ENCODE data around the gene WIPF3. TPM values are rescaled to one million over a fixed set of nuclear protein-coding genes. Genes with fewer than 3 reads are reported as not detected.

WIPF3 gene
- total RNA-seq, result 0.67 TPM
- long read RNA-seq, result 0 reads

GRCh38 chr7:29806208-29806994 is at the start of gene WIPF3:
Gene WIPF3 (plus strand): TSS chr7:29806508. CDS start chr7:29834725, 28,217 bp downstream.
- Histone ChIP-seq H3K9me3 (no peaks in the 10 kb centered on the region), H3K4me1 (peaks cover 6% of the 10 kb centered on the region), H3K36me3 (no peaks in the 10 kb centered on the region), H3K4me3 (peak within 1 kb of the TSS; percentile 41), H3K27ac (no peak within 1 kb of the TSS), H3K27me3 (peaks cover 72% of the 10 kb centered on the region)
- ATAC-seq (peak; percentile 58), DNase-seq (peak; percentile 68)
- no peak for TF ChIP-seq CTCF (IDR thresholded peaks at IDR 0.05)
- intact Hi-C loops (cut with DNase I), result no loop called here

- no peak overlapping the region for H3K27ac ChIP-seq
- no peaks in the 10 kb centered on the region for H3K4me1 ChIP-seq
- intact Hi-C loops (cut with DNase I), result no loop called here
- H3K4me3 ChIP-seq, result no peak overlapping the region
- peaks cover 9% of the 10 kb centered on the region for H3K27me3 ChIP-seq
- no peaks in the 10 kb centered on the region for H3K36me3 ChIP-seq
- no peak for TF ChIP-seq CTCF (IDR thresholded peaks at IDR 0.05)
- ATAC-seq (no peak), DNase-seq (no peak)
- H3K9me3 ChIP-seq, result no peaks in the 10 kb centered on the region
Measured at GRCh38 chr7:29763266-29763665, 43.0 kb upstream of the WIPF3 start.

GRCh38 chr7:29764227-29764626 is 42.1 kb upstream of the WIPF3 start:
- intact Hi-C loops (cut with DNase I), result no loop called here
- no peak overlapping the region for H3K27ac ChIP-seq
- ATAC-seq (no peak), DNase-seq (no peak)
- H3K9me3 ChIP-seq, result no peaks in the 10 kb centered on the region
- TF ChIP-seq CTCF (IDR thresholded peaks at IDR 0.05), result no peak
- H3K4me3 ChIP-seq, result no peak overlapping the region
- H3K36me3 ChIP-seq, result no peaks in the 10 kb centered on the region
- no peaks in the 10 kb centered on the region for H3K4me1 ChIP-seq
- H3K27me3 ChIP-seq, result peaks cover 9% of the 10 kb centered on the region

- Histone ChIP-seq H3K9me3 (no peaks in the 10 kb centered on the region), H3K36me3 (no peaks in the 10 kb centered on the region), H3K27me3 (peaks cover 9% of the 10 kb centered on the region), H3K4me3 (no peak overlapping the region), H3K4me1 (no peaks in the 10 kb centered on the region), H3K27ac (no peak overlapping the region)
- DNase-seq (no peak), ATAC-seq (no peak)
- intact Hi-C loops (cut with DNase I), result no loop called here
- no peak for TF ChIP-seq CTCF (IDR thresholded peaks at IDR 0.05)
Measured at GRCh38 chr7:29765490-29765889, 40.8 kb upstream of the WIPF3 start.

- Histone ChIP-seq H3K27ac (no peak overlapping the region), H3K9me3 (no peaks in the 10 kb centered on the region), H3K27me3 (peaks cover 1% of the 10 kb centered on the region), H3K4me3 (no peak overlapping the region), H3K36me3 (no peaks in the 10 kb centered on the region), H3K4me1 (no peaks in the 10 kb centered on the region)
- intact Hi-C loops (cut with DNase I), result no loop called here
- no peak for TF ChIP-seq CTCF (IDR thresholded peaks at IDR 0.05)
- ATAC-seq, result no peak
- no peak for DNase-seq
Measured at GRCh38 chr7:29770371-29770770, 35.9 kb upstream of the WIPF3 start.

All from upper lobe of right lung (tissue), 1 donor.